ENCODE data around the gene NCOA1.

GRCh38 chr2:24566209-24566608, 75.2 kb downstream of the NCOA1 start:
- no peak for TF ChIP-seq CTCF (conservative IDR thresholded peaks at IDR 0.05; ENCODE audit: low read depth, low read length)
- no peak for TF ChIP-seq EZH2 (IDR thresholded peaks at IDR 0.05; ENCODE audit: borderline replicate concordance, low read depth, low read length, poor library complexity, severe bottlenecking)

Measured in A673 (cell line).